ENCODE results near the gene SCRT2. TPM values are rescaled to one million over a fixed set of nuclear protein-coding genes. Genes with fewer than 3 reads are reported as not detected.

Gene SCRT2
- total RNA-seq, 1 donor from 2014 or later, result not detected

DNA sequence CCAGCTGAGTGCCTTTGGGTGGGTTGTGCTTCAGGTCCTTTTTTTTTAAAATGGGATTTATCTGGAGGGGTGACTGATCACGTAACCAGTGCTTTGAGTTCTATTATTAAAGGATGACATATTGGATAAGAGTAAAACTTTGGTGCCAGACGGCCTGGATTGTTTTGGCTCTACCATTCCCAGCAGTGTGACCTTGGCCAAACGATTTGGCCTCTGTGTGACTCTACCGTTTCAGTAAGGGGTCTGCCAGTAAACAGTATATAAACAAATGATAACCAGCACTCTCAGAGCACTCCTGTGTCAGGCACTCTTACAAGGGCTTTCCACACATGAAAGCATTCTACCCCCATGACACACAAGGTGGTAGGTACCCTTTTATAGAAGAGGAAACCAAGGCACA is 8.7 kb downstream of the SCRT2 start:
- H3K27ac ChIP-seq (ENCODE audit: low read depth, low read length), result no peak overlapping the region
- H3K36me3 ChIP-seq (ENCODE audit: control insufficient read depth in 3 of 3, insufficient read depth in 3 of 3, low read length in 3 of 3), result no peaks in the 10 kb centered on the region
- H3K4me1 ChIP-seq (ENCODE audit: control insufficient read depth in 3 of 3, insufficient read depth in 3 of 3, low read length in 3 of 3), result peaks cover 6 to 23% (median 19%) of the 10 kb centered on the region in 3 donors
- H3K27me3 ChIP-seq (ENCODE audit: control insufficient read depth in 3 of 3, insufficient read depth in 3 of 3, low read length in 3 of 3), result peaks cover 48 to 55% (median 50%) of the 10 kb centered on the region in 3 donors
- no peaks in the 10 kb centered on the region for H3K9me3 ChIP-seq (ENCODE audit: control insufficient read depth in 3 of 3, low read length in 3 of 3)
- H3K4me3 ChIP-seq (ENCODE audit: low read length in 3 of 3), result no peak overlapping the region
- H3K9ac ChIP-seq (ENCODE audit: low read depth in 1 of 3, low read length in 3 of 3), result no peak overlapping the region

DNA sequence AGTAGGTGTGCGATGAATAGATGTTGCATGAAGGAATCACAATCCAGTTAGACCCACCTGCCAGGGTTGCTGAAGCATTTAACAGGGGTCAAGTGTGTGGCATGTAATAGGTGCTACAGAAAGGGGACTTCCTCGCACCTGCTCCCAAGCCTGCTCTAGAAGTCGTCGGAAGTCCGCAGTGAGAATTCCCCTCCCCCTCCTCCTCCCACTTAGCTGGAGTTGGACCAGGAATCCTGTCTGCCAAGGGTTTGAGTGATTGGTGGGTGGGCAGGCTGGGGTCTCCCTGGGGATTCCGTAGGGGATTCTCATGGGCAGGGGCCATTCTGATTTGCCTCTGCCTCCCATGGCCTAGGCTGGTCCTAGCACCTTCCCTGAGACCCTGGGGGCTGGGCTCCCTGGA is 10.3 kb downstream of the SCRT2 start:
- Histone ChIP-seq H3K27me3 (ENCODE audit: control insufficient read depth in 3 of 3, insufficient read depth in 3 of 3, low read length in 3 of 3) (peaks cover 47 to 59% (median 55%) of the 10 kb centered on the region in 3 donors), H3K9me3 (ENCODE audit: control insufficient read depth in 3 of 3, low read length in 3 of 3) (no peaks in the 10 kb centered on the region), H3K36me3 (ENCODE audit: control insufficient read depth in 3 of 3, insufficient read depth in 3 of 3, low read length in 3 of 3) (no peaks in the 10 kb centered on the region), H3K4me3 (ENCODE audit: low read length in 3 of 3) (no peak overlapping the region), H3K4me1 (ENCODE audit: control insufficient read depth in 3 of 3, insufficient read depth in 3 of 3, low read length in 3 of 3) (peaks cover 6 to 22% (median 19%) of the 10 kb centered on the region in 3 donors), H3K9ac (ENCODE audit: low read depth in 1 of 3, low read length in 3 of 3) (no peak overlapping the region), H3K27ac (ENCODE audit: low read depth, low read length) (no peak overlapping the region)

DNA sequence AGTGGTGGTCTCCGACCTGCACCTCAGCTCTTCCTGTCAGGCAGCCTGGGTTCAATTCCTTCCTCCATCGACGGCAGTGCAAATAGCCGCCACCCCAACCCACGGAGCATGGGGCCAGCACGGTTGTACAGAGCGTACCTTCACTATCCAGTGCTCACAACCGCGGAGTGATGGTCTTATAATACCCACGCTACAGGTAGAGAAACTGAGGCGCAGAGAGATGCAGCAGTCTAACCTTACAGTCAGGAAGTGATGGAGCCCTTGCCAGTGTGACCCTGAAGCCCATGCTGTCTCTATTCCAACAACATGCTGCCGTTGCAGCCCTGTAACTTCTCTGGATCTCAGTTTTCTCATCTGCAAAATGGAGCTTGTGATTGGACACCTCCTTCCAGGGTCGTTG is 11.0 kb downstream of the SCRT2 start:
- Histone ChIP-seq H3K4me1 (ENCODE audit: control insufficient read depth in 3 of 3, insufficient read depth in 3 of 3, low read length in 3 of 3) (peaks cover 1 to 15% (median 12%) of the 10 kb centered on the region in 3 donors), H3K27me3 (ENCODE audit: control insufficient read depth in 3 of 3, insufficient read depth in 3 of 3, low read length in 3 of 3) (peaks cover 47 to 59% (median 58%) of the 10 kb centered on the region in 3 donors), H3K4me3 (ENCODE audit: low read length in 3 of 3) (no peak overlapping the region), H3K36me3 (ENCODE audit: control insufficient read depth in 3 of 3, insufficient read depth in 3 of 3, low read length in 3 of 3) (no peaks in the 10 kb centered on the region), H3K27ac (ENCODE audit: low read depth, low read length) (no peak overlapping the region), H3K9ac (ENCODE audit: low read depth in 1 of 3, low read length in 3 of 3) (no peak overlapping the region), H3K9me3 (ENCODE audit: control insufficient read depth in 3 of 3, low read length in 3 of 3) (no peaks in the 10 kb centered on the region)

DNA sequence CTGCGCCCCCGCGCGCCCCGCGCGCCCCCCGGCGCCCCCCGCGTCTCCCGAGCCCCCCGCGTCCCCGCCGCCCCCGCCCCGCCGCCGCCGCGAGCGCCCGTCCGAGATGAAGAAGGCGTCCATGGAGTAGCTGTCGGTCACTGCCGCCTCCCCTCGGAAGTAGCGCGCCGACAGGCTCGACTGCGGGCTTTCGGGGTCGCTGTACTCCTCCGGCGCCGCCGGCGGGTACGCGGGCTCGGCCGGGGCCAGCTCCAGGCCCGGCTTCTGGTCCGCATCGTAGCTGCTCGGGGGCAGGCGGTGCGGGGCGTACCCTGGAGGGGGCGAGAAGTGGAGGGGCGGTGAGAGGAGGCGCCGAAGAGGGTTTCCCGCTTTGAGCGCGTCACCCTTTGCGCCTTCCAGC is 11.5 kb downstream of the SCRT2 start:
- H3K4me3 ChIP-seq (ENCODE audit: low read length in 3 of 3), result no peak overlapping the region
- no peak overlapping the region for H3K27ac ChIP-seq (ENCODE audit: low read depth, low read length)
- H3K27me3 ChIP-seq (ENCODE audit: control insufficient read depth in 3 of 3, insufficient read depth in 3 of 3, low read length in 3 of 3), result peaks cover 47 to 62% (median 59%) of the 10 kb centered on the region in 3 donors
- H3K4me1 ChIP-seq (ENCODE audit: control insufficient read depth in 3 of 3, insufficient read depth in 3 of 3, low read length in 3 of 3), result peaks cover 0 to 10% (median 10%) of the 10 kb centered on the region in 3 donors
- H3K9ac ChIP-seq (ENCODE audit: low read depth in 1 of 3, low read length in 3 of 3), result no peak overlapping the region
- H3K9me3 ChIP-seq (ENCODE audit: control insufficient read depth in 3 of 3, low read length in 3 of 3), result no peaks in the 10 kb centered on the region
- no peaks in the 10 kb centered on the region for H3K36me3 ChIP-seq (ENCODE audit: control insufficient read depth in 3 of 3, insufficient read depth in 3 of 3, low read length in 3 of 3)

DNA sequence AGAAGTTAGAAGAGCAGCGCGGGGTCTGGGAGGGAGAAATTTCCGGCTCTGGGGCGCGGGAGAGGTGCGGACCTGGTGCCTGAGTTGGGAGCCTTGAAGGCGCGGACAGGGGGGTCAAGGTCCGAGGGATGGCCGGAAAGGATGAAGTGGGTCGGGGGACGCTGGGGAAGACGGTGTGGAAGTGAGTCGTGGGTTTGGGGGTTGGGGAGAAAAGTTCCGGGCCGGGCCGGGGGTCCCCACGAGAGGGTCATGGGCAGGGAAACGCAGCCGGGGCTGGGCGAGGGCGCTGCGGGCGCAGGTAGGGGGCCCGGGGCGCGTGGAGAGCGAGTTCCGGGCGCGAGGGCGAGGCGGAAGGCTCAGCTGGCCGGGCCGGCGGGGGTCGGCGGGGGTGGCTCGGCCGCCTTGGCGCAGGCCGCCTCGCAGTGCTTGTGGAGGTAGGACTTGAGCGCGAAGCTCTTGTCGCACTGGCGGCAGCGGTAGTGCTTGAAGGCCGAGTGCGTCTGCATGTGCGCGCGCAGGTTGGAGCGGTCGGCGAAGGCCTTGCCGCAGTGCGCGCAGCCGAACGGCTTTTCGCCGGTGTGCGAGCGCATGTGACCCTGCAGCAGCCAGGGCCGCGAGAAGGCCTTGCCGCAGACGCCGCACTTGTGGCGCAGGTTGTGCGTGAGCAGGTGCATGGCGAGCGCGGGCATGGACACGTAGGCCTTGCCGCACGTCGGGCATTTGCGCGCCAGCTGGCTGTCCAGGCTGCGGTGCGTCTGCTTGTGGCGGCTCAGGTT is 12.1 kb downstream of the SCRT2 start:
- Histone ChIP-seq H3K4me3 (ENCODE audit: low read length in 3 of 3) (no peak overlapping the region), H3K36me3 (ENCODE audit: control insufficient read depth in 3 of 3, insufficient read depth in 3 of 3, low read length in 3 of 3) (no peaks in the 10 kb centered on the region), H3K4me1 (ENCODE audit: control insufficient read depth in 3 of 3, insufficient read depth in 3 of 3, low read length in 3 of 3) (peaks cover 0 to 10% (median 9%) of the 10 kb centered on the region in 3 donors), H3K27me3 (ENCODE audit: control insufficient read depth in 3 of 3, insufficient read depth in 3 of 3, low read length in 3 of 3) (peaks cover 47 to 66% (median 59%) of the 10 kb centered on the region in 3 donors), H3K9ac (ENCODE audit: low read depth in 1 of 3, low read length in 3 of 3) (no peak overlapping the region), H3K27ac (ENCODE audit: low read depth, low read length) (no peak overlapping the region), H3K9me3 (ENCODE audit: control insufficient read depth in 3 of 3, low read length in 3 of 3) (no peaks in the 10 kb centered on the region)

DNA sequence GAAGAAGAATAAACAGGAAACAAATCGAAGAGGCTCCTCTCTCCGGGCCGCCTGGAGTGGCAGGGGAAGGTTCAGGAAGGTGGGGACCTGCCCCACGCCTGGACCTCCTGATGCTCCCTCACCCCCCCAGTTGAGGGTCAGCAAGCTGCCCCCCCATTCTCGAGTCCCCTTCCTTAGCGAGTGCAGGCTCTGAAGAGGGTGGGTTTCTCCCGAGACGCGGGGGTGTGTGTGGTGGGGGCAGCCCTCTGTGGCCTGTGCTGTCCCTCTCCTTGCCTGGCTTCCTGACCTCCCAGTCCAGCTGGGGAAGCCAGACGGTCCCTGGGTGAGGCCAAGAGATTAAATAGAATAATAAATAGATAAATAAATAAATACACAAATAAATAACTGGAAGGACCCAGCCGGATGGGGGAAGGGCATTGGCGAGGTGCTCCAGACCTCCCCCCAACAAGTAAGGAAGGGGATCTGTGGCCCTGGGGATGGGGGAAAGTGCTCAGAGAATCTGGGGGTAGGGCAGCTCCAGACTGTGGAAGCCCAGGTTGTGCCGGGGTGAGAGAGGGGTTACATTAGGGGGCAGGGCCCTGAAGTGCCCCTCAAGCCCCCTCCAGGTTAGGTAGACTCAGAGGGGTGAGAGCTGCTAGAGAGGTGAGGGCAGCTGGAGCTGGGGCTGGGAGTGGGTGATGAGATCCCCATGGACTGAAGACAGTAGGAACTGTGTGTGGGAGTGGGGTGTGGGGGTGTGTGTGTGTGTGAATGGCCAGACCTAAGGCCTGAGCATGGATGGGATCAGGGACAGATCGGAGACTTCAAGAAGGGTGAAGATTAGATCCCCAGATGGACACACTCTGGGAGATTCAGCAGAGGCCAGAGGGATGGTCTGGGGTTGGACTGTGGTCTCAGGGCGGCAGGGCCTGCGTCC is 13.1 kb downstream of the SCRT2 start:
- Histone ChIP-seq H3K4me3 (ENCODE audit: low read length in 3 of 3) (no peak overlapping the region), H3K9me3 (ENCODE audit: control insufficient read depth in 3 of 3, low read length in 3 of 3) (no peaks in the 10 kb centered on the region), H3K9ac (ENCODE audit: low read depth in 1 of 3, low read length in 3 of 3) (no peak overlapping the region), H3K27me3 (ENCODE audit: control insufficient read depth in 3 of 3, insufficient read depth in 3 of 3, low read length in 3 of 3) (peaks cover 47 to 66% (median 59%) of the 10 kb centered on the region in 3 donors), H3K4me1 (ENCODE audit: control insufficient read depth in 3 of 3, insufficient read depth in 3 of 3, low read length in 3 of 3) (peaks cover 0 to 10% (median 9%) of the 10 kb centered on the region in 3 donors), H3K27ac (ENCODE audit: low read depth, low read length) (no peak overlapping the region), H3K36me3 (ENCODE audit: control insufficient read depth in 3 of 3, insufficient read depth in 3 of 3, low read length in 3 of 3) (no peaks in the 10 kb centered on the region)

DNA sequence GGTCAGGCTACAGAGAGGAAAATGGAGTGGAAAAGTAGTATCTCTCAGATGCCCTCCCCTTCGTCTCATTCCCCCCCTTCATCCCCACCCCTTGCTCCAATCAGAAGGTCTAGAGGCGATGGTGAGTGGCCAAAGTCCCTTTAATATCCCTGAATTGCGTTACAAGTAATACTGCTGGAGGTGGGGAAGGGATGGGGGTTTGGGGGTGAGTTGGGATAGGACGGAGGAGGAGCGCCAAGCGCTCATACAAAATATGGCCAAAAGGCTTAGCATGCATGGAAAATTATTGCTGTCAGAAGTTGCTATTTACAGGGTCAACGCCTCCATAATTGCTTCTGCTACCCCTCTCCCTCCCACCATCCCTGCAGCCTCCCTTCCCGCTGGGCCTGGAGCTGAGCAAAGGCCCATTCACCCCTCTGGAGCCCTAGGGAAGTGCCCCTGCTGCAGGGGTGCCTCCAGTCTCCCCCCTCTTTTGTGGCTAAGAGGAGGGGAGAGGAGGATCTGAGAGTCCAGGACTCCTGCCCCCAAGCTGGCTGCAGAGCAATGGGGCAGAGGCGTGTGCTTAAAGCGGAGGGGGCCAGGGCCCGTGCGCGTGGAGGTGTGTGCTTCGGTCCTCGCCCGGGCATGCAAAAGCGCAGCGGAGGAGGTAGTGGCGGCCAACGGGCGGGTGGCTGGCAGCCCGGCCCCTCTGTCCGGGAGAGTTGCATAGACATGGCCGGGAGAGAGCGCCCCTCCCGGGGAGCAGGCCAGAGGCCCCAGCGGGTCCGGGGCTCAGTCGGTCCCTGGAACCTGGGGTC is 13.9 kb downstream of the SCRT2 start:
- Histone ChIP-seq H3K9me3 (ENCODE audit: control insufficient read depth in 3 of 3, low read length in 3 of 3) (no peaks in the 10 kb centered on the region), H3K4me3 (ENCODE audit: low read length in 3 of 3) (no peak overlapping the region), H3K4me1 (ENCODE audit: control insufficient read depth in 3 of 3, insufficient read depth in 3 of 3, low read length in 3 of 3) (peaks cover 0 to 6% (median 2%) of the 10 kb centered on the region in 3 donors), H3K9ac (ENCODE audit: low read depth in 1 of 3, low read length in 3 of 3) (no peak overlapping the region), H3K27me3 (ENCODE audit: control insufficient read depth in 3 of 3, insufficient read depth in 3 of 3, low read length in 3 of 3) (peaks cover 47 to 66% (median 59%) of the 10 kb centered on the region in 3 donors), H3K36me3 (ENCODE audit: control insufficient read depth in 3 of 3, insufficient read depth in 3 of 3, low read length in 3 of 3) (no peaks in the 10 kb centered on the region), H3K27ac (ENCODE audit: low read depth, low read length) (no peak overlapping the region)

DNA sequence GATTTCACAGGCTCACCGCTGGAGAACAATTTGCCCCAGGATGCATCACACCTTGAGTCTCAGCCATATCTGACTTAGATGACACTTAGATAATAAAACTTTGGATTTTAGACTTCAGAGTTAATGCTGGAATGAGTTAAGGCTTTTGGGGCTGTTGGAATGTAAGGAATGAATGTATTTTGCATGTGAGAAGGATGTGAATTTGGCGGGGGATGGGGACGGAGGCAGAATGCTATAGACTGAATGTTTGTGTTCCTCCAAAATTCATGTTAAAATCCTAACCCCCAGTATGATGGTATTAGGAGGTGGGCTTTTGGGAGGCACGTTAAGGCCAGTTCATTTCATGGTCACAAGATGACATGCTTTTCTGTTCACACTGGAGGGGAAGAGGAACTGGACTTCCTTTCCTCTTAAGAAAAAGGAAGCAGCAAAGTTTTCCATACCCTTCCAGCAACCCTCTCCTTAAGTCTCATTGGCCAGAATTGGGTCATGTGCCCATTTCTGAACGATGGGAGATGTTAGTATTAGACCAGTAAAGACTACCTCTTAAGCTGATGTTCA is 16.8 kb downstream of the SCRT2 start:
- Histone ChIP-seq H3K9me3 (ENCODE audit: control insufficient read depth in 3 of 3, low read length in 3 of 3) (no peaks in the 10 kb centered on the region), H3K4me1 (ENCODE audit: control insufficient read depth in 3 of 3, insufficient read depth in 3 of 3, low read length in 3 of 3) (peaks cover 5% of the 10 kb centered on the region in 3 donors), H3K27me3 (ENCODE audit: control insufficient read depth in 3 of 3, insufficient read depth in 3 of 3, low read length in 3 of 3) (peaks cover 23 to 45% (median 33%) of the 10 kb centered on the region in 3 donors), H3K36me3 (ENCODE audit: control insufficient read depth in 3 of 3, insufficient read depth in 3 of 3, low read length in 3 of 3) (no peaks in the 10 kb centered on the region), H3K27ac (ENCODE audit: low read depth, low read length) (no peak overlapping the region), H3K4me3 (ENCODE audit: low read length in 3 of 3) (no peak overlapping the region), H3K9ac (ENCODE audit: low read depth in 1 of 3, low read length in 3 of 3) (no peak overlapping the region)

DNA sequence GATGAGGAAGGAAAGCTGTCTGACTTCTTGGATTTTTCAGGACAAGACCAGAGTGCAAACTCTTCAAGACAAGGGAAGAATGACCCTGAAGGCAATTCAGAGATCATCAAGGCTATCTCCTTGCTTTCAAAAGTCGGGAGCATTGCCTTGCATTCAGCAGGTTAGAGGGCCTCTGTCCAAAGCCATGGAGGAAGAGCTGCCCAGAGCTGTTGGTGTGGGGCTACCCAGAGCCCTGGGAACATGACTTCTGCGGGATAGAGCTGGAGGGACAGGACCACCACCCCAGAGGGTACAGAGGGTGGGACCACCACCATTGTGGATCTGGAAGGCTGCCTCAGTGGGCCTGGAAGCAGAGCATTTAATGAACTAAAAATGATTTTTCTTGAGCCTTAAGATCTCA is 17.4 kb downstream of the SCRT2 start:
- H3K36me3 ChIP-seq (ENCODE audit: control insufficient read depth in 3 of 3, insufficient read depth in 3 of 3, low read length in 3 of 3), result no peaks in the 10 kb centered on the region
- no peak overlapping the region for H3K27ac ChIP-seq (ENCODE audit: low read depth, low read length)
- no peaks in the 10 kb centered on the region for H3K9me3 ChIP-seq (ENCODE audit: control insufficient read depth in 3 of 3, low read length in 3 of 3)
- H3K4me1 ChIP-seq (ENCODE audit: control insufficient read depth in 3 of 3, insufficient read depth in 3 of 3, low read length in 3 of 3), result peaks cover 7 to 9% (median 9%) of the 10 kb centered on the region in 3 donors
- no peak overlapping the region for H3K9ac ChIP-seq (ENCODE audit: low read depth in 1 of 3, low read length in 3 of 3)
- peaks cover 18 to 39% (median 27%) of the 10 kb centered on the region in 3 donors for H3K27me3 ChIP-seq (ENCODE audit: control insufficient read depth in 3 of 3, insufficient read depth in 3 of 3, low read length in 3 of 3)
- H3K4me3 ChIP-seq (ENCODE audit: low read length in 3 of 3), result no peak overlapping the region

All from skeletal muscle tissue (tissue), 4 donors.